ENCODE measurements around the gene SPTBN5. TPM values are rescaled to one million over a fixed set of nuclear protein-coding genes. Genes with fewer than 3 reads are reported as not detected.

The SPTBN5 gene
- total RNA-seq, 4 donors from 2014 or later = 0.40 to 2.5 (median 1.8) TPM

DNA sequence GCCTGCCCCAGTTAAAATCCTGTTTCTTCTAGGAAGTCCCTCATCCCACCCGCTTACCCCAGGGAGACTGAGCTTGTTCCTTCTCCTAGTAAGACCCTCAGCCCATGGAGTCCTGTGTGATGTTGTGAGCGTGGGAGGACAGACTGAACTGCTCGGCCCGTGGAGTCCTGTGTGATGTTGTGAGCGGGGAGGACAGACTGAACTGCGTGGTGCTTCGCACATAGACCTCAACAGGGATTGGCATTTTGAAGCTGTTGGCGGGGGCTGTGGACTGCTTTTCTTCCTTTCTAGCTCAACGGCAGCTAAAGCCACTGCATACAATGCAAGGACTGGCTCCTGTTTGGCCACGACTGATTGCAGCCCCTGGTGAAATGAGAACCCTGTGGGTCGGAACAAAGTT, 1.6 kb upstream of the SPTBN5 start:
- no peaks in the 10 kb centered on the region for H3K27me3 ChIP-seq
- TF ChIP-seq, protein P1, sequence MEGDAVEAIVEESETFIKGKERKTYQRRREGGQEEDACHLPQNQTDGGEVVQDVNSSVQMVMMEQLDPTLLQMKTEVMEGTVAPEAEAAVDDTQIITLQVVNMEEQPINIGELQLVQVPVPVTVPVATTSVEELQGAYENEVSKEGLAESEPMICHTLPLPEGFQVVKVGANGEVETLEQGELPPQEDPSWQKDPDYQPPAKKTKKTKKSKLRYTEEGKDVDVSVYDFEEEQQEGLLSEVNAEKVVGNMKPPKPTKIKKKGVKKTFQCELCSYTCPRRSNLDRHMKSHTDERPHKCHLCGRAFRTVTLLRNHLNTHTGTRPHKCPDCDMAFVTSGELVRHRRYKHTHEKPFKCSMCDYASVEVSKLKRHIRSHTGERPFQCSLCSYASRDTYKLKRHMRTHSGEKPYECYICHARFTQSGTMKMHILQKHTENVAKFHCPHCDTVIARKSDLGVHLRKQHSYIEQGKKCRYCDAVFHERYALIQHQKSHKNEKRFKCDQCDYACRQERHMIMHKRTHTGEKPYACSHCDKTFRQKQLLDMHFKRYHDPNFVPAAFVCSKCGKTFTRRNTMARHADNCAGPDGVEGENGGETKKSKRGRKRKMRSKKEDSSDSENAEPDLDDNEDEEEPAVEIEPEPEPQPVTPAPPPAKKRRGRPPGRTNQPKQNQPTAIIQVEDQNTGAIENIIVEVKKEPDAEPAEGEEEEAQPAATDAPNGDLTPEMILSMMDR (IDR thresholded peaks at IDR 0.05) = no peak
- TF ChIP-seq POLR2A (IDR thresholded peaks at IDR 0.05) = no peak
- H3K27ac ChIP-seq = peak overlapping the region; percentile 59 to 77 (median 68)
- DNase-seq = no peak
- no peak overlapping the region for H3K4me3 ChIP-seq (replicated peaks in 1 of 3)
- peaks cover 8 to 14% of the 10 kb centered on the region in 2 donors for H3K36me3 ChIP-seq
- intact Hi-C loops (cut with DNase I) = no loop called here
- 83 to 84% methylated on average over 11 of the region's 11 CpGs for WGBS, 2 donors
- H3K9me3 ChIP-seq = no peaks in the 10 kb centered on the region
- peaks cover 38 to 48% of the 10 kb centered on the region in 2 donors for H3K4me1 ChIP-seq

DNA sequence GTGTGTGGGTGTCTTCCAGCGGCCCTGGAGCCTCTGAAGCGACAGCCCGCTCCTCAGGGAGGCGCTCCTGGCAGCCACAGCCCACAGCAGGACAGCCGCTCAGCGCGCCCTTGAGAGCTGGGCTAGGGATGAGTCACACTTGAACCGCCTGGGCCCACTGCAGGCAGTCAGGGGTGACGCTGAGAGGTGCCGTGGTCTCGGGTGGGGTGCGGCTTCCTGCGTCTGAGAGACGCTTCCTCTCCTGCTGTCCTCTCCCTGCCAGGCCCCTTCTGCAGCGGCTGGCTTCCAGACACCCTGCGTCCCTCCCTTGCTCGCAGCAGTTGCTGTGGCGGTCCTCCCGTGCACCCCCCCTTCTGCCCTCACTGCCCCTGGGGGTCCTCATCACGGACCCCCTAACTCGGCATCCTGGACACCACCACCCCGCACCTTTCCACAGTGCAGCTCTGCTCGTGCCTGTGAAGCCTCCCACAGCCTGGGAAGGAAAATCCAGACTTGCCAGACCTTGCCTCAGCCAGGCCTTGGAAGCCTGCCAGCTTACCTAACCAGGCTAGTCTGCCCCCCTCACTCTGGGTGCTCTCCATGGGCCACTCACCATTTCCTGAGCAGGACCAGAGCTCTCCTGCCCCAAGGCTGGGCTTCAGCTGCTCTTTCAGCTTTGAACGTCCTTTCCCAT, 1.1 kb upstream of the SPTBN5 start:
- H3K27me3 ChIP-seq = no peaks in the 10 kb centered on the region
- peak overlapping the region; percentile 59 to 77 (median 68) for H3K27ac ChIP-seq
- H3K4me1 ChIP-seq = peaks cover 38 to 53% of the 10 kb centered on the region in 2 donors
- peak overlapping the region in 1 of 3 donors; percentile 20 for H3K4me3 ChIP-seq (replicated peaks in 1 of 3)
- intact Hi-C loops (cut with DNase I) = no loop called here
- 6% methylated on average over 5 to 18 of the region's 24 CpGs for WGBS, 2 donors
- TF ChIP-seq, protein P1 (IDR thresholded peaks at IDR 0.05) = peak in 1 of 6 experiments; percentile 9
- TF ChIP-seq POLR2A (IDR thresholded peaks at IDR 0.05) = no peak
- peak; percentile 97 to 98 for DNase-seq
- H3K36me3 ChIP-seq = peaks cover 5 to 10% of the 10 kb centered on the region in 2 donors
- H3K9me3 ChIP-seq = no peaks in the 10 kb centered on the region

DNA sequence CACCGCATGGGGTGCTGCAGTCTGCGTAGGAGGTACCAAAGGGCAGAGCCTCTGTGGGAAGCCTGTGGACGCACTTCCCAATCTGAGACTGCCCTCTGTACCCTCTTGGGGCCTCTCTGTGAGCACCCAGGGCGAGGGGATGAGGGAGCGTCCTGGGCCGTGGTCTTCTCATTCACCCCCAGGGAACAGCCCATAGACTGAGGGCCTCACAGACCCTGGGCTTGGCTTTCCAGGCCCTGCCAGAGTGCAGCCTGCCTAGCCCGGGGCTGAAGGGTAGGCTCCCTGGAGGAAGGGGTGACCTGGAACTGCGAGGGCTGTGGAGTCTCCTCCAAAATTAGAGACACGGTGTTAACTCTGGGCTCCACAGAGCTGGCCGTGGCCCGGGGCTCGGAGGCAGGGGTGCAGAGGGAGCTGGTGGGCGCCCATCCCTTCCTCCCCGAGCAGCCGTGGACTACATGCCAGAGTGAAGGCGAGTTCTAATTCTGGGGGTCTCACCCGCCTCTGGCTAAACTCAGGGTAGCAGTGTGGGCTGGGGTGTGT, 468 bp upstream of the SPTBN5 start:
- 94% methylated on average over 7 of the region's 17 CpGs; no CpG with 5 or more reads in 1 of the 2 donors for WGBS, 2 donors
- Histone ChIP-seq H3K27ac (peak overlapping the region in 2 of 3 donors; percentile 68 to 77), H3K4me3 (replicated peaks in 1 of 3) (peak overlapping the region in 1 of 3 donors; percentile 20), H3K27me3 (no peaks in the 10 kb centered on the region), H3K36me3 (peaks cover 2 to 8% of the 10 kb centered on the region in 2 donors), H3K4me1 (peaks cover 38 to 53% of the 10 kb centered on the region in 2 donors), H3K9me3 (no peaks in the 10 kb centered on the region)
- intact Hi-C loops (cut with DNase I) = no loop called here
- TF ChIP-seq, protein P1 (IDR thresholded peaks at IDR 0.05) = no peak
- no peak for TF ChIP-seq POLR2A (IDR thresholded peaks at IDR 0.05)
- no peak for DNase-seq

DNA sequence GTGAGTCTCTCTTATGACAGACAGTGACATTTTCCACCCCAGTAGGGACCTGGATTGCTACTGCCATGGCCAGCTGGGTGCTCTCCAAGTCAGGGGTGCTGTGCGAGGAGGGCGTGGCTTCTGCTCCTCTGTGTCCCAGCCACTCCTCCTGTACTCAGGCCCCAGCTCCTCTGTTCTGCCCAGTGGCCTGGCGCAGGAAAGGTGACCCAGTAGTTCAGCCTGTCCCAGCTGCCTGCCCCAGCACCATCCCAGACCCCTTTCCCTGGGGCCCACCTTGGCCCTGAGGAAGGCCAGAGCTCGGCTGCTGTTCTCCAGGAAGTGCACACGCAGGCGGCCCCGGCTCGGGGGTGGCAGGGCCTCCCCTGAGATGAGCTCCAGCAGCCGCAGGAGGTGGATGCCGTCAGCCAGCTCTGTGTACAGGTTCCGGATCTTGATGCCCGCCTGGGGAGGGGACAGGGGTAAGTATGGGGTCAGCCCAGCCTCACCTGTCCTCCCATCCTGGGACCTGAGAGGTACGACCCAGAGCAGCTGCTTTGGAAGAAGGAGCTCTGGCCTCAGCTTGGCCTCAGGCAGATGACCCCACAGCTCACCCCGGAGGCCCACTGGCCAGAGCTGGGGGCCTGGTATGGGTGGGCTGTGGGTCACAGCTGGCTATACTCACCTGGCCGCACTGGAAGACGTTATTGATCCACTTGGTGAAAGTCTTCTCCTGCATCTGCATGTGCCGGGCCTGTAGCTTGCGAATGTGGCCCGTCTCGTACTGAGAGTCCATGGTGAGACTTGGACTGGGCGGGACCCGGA, 1.0 kb downstream of the SPTBN5 start:
- TF ChIP-seq, protein P1 (IDR thresholded peaks at IDR 0.05) = peak in 1 of 6 experiments; percentile 2
- peak in 1 of 2 donors; percentile 52 for TF ChIP-seq POLR2A (IDR thresholded peaks at IDR 0.05)
- 68 to 74% methylated on average over 10 to 17 of the region's 22 CpGs for WGBS, 2 donors
- H3K27ac ChIP-seq = peak overlapping the region; percentile 78 to 82 (median 82)
- H3K27me3 ChIP-seq = no peaks in the 10 kb centered on the region
- H3K9me3 ChIP-seq = no peaks in the 10 kb centered on the region
- DNase-seq = peak; percentile 99
- H3K36me3 ChIP-seq = no peaks in the 10 kb centered on the region
- intact Hi-C loops (cut with DNase I) = no loop called here
- peaks cover 38 to 53% of the 10 kb centered on the region in 2 donors for H3K4me1 ChIP-seq
- no peak overlapping the region for H3K4me3 ChIP-seq (replicated peaks in 1 of 3)
